K562 (cell line): Measurements from ENCODE around the gene SETMAR. TPM values are rescaled to one million over a fixed set of nuclear protein-coding genes. Genes with fewer than 3 reads are reported as not detected.

Source experiments
- CBX2 ChIP-seq: fragments of 200-600 bp; sonication (generic); IDR thresholded peaks from one replicate; pipeline ENCODE4 v1.6.1; 2012; ENCODE audit warnings: mild to moderate bottlenecking, low read length, inconsistent platforms; ENCODE audit not compliant: insufficient read depth, poor library complexity, severe bottlenecking
- CHCHD3 ChIP-seq: fragments of 250-450 bp; sonication (Bioruptor Pico); IDR thresholded peaks from 2 replicates; pipeline ENCODE4 v2.1.2; 2022; ENCODE audit warnings: mild to moderate bottlenecking
- E2F3 ChIP-seq: fragments of 250-450 bp; sonication (Bioruptor Pico); IDR thresholded peaks from 2 replicates; pipeline ENCODE4 v1.4.0; 2020; ENCODE audit warnings: mild to moderate bottlenecking
- EHMT2 ChIP-seq: fragments of 450-650 bp; IDR thresholded peaks from 2 replicates; pipeline ENCODE4 v1.6.1; 2018; ENCODE audit warnings: antibody characterized with exemption
- FOXJ2 ChIP-seq: fragments of 200-800 bp; sonication (Bioruptor generic); IDR thresholded peaks from 2 replicates; pipeline ENCODE4 v1.6.1; 2016; ENCODE audit warnings: missing genetic modification characterization, missing compliant biosample characterization
- FOXK1 ChIP-seq: sonication (generic); formaldehyde crosslinking; IDR thresholded peaks from 2 replicates; pipeline ENCODE4 v1.8.0; 2022; ENCODE audit warnings: missing genetic modification reagents, mild to moderate bottlenecking, borderline replicate concordance
- FOXK2 ChIP-seq, 2 experiments: fragments of 450-650 bp; IDR thresholded peaks in 1 of 2; conservative IDR thresholded peaks in 1 of 2; 2 replicates each; pipeline ENCODE4 v1.6.1; 2016; ENCODE audit warnings: low read depth in 2 of 2, mild to moderate bottlenecking in 1 of 2
- GATA2 ChIP-seq: sonication (generic); formaldehyde crosslinking; IDR thresholded peaks from 2 replicates; pipeline ENCODE4 v1.4.0; 2020; ENCODE audit warnings: mild to moderate bottlenecking, missing genetic modification reagents
- HDAC8 ChIP-seq: fragments of 450-650 bp; IDR thresholded peaks from 2 replicates; pipeline ENCODE4 v1.6.1; 2016; ENCODE audit warnings: mild to moderate bottlenecking, missing genetic modification characterization, moderate library complexity, missing compliant biosample characterization
- NBN ChIP-seq: fragments of 450-650 bp; IDR thresholded peaks from 2 replicates; pipeline ENCODE4 v1.6.1; 2016; ENCODE audit warnings: low read depth, mild to moderate bottlenecking
- NR4A1 ChIP-seq, 2 experiments: fragments of 250-450 bp in 1 of 2; fragments of 450-650 bp in 1 of 2; sonication (Bioruptor Pico) in 1 of 2; IDR thresholded peaks; 2 replicates each; pipeline versions ENCODE4 v1.4.0 to v1.6.1; 2016 to 2020; ENCODE audit warnings: mild to moderate bottlenecking in 2 of 2, missing compliant biosample characterization in 1 of 2, missing genetic modification characterization in 1 of 2, moderate library complexity in 1 of 2
- PHF8 ChIP-seq: fragments of 200-600 bp; sonication (generic); IDR thresholded peaks from 2 replicates; pipeline ENCODE4 v1.6.1; 2012; ENCODE audit warnings: mixed run types, mild to moderate bottlenecking, inconsistent platforms, low read length, moderate library complexity, borderline replicate concordance
- PTTG1 ChIP-seq: fragments of 450-650 bp; IDR thresholded peaks from 2 replicates; pipeline ENCODE4 v1.6.1; 2016; ENCODE audit warnings: low read depth, mild to moderate bottlenecking, missing genetic modification characterization, missing compliant biosample characterization
- SIN3B ChIP-seq: fragments of 450-650 bp; IDR thresholded peaks from 2 replicates; pipeline ENCODE4 v1.6.1; 2017; ENCODE audit warnings: low read depth, mild to moderate bottlenecking, moderate library complexity
- SLC30A9 ChIP-seq: fragments of 250-450 bp; sonication (Bioruptor Pico); IDR thresholded peaks from 2 replicates; pipeline ENCODE4 v1.8.0; 2022; ENCODE audit warnings: mild to moderate bottlenecking, moderate library complexity
- TFAM ChIP-seq: fragments of 250-450 bp; sonication (Bioruptor Pico); conservative IDR thresholded peaks from 2 replicates; pipeline ENCODE4 v1.5.0; 2021; ENCODE audit warnings: mild to moderate bottlenecking, moderate library complexity
- THRB ChIP-seq: fragments of 450-650 bp; formaldehyde crosslinking; conservative IDR thresholded peaks from 2 replicates; pipeline ENCODE4 v1.4.0; 2022; ENCODE audit warnings: mild to moderate bottlenecking, missing genetic modification characterization
- TOE1 ChIP-seq, 2 experiments: fragments of 450-650 bp in 1 of 2; sonication (generic) in 1 of 2; formaldehyde crosslinking in 1 of 2; IDR thresholded peaks; 2 replicates each; pipeline versions ENCODE4 v1.7.1 to v1.8.0; 2016 to 2022; ENCODE audit warnings: borderline replicate concordance in 2 of 2, mild to moderate bottlenecking in 2 of 2, antibody characterized with exemption in 1 of 2, inconsistent platforms in 1 of 2, low read depth in 1 of 2, missing genetic modification reagents in 1 of 2, moderate library complexity in 1 of 2
- ZBTB17 ChIP-seq: fragments of 450-650 bp; formaldehyde crosslinking; IDR thresholded peaks from 2 replicates; pipeline ENCODE4 v1.4.0; 2020; ENCODE audit warnings: mild to moderate bottlenecking
- ZBTB5 ChIP-seq: fragments of 450-650 bp; IDR thresholded peaks from 2 replicates; pipeline ENCODE4 v1.6.1; 2017; ENCODE audit warnings: antibody characterized with exemption
- ZNF551 ChIP-seq: fragments of 250-450 bp; sonication (Bioruptor Pico); IDR thresholded peaks from 2 replicates; pipeline ENCODE4 v1.5.0; 2021; ENCODE audit warnings: mild to moderate bottlenecking, moderate library complexity
- polyA plus RNA-seq, 8 experiments: library from polyadenylated mRNA; depleted of rRNA in 4 of 8; stranded (reverse) in 5 of 8; unstranded in 3 of 8; fragments of >200 nt; fragmentation: Nextera tagmentation in 2 of 8; fragmentation: Illumina TruSeq in 1 of 8; extraction: Ambion mirVana in 2 of 8; extraction: Trizol in 1 of 8; gene quantifications; 2 replicates each; pipeline versions ENCODE4 v1.2.1 to v1.2.3, GENCODE V29; 2011 to 2014; ENCODE audit warnings: inconsistent platforms in 1 of 8, missing spikeins in 1 of 8
- total RNA-seq, 7 experiments: library from RNA; depleted of rRNA in 6 of 7; stranded (reverse); fragments of >200 nt in 6 of 7; fragmentation: Illumina TruSeq in 2 of 7; extraction: Trizol in 2 of 7; gene quantifications; 2 replicates each; pipeline versions ENCODE4 v1.2.1 to v1.2.3, GENCODE V29; 2011 to 2021; ENCODE audit warnings: low replicate concordance in 1 of 7

Gene SETMAR
- total and polyA plus RNA-seq, 9 of the 15 experiments (the other 6 are each of a cell fraction or from before 2014, with no cell fraction given), result 5.5 to 25.1 (median 18.2) TPM

- no peak for TF ChIP-seq PHF8
- TF ChIP-seq GATA2 (CRISPR knock-in tag), result no peak
- no peak for TF ChIP-seq E2F3
- no peak; the same call in 1 of the 2 replicates for TF ChIP-seq FOXJ2 (tag)
- no peak for TF ChIP-seq TOE1 (IDR thresholded peaks at IDR 0.05; ENCODE audit: borderline replicate concordance)
- no peak for TF ChIP-seq TOE1 (CRISPR knock-in tag; IDR thresholded peaks at IDR 0.05; ENCODE audit: borderline replicate concordance, low read depth)
- TF ChIP-seq ZBTB17 (CRISPR knock-in tag), result no peak
- no peak for TF ChIP-seq HDAC8 (tag)
- no peak for TF ChIP-seq CHCHD3 (CRISPR knock-in tag)
- TF ChIP-seq ZNF551 (CRISPR knock-in tag), result no peak
- no peak for TF ChIP-seq SLC30A9 (CRISPR knock-in tag)
- TF ChIP-seq EHMT2, result 0 out of 2 replicates have a peak, but pooled peaks have one; percentile 49
- TF ChIP-seq SIN3B, result no peak
- 0 out of 2 replicates have a peak, but pooled peaks have one; percentile 14 for TF ChIP-seq NBN
- no peak for TF ChIP-seq CBX2
- TF ChIP-seq FOXK2 (conservative IDR thresholded peaks at IDR 0.05 in 1 of 2, IDR thresholded peaks at IDR 0.05 in 1 of 2; ENCODE audit: low read depth in 2 of 2), result no peak
- 0 out of 2 replicates have a peak, but pooled peaks have one; percentile 15 for TF ChIP-seq THRB
- TF ChIP-seq ZBTB5, result no peak
- no peak for TF ChIP-seq FOXK1 (CRISPR knock-in tag)
- TF ChIP-seq NR4A1 (CRISPR knock-in tag; IDR thresholded peaks at IDR 0.05), result no peak
- TF ChIP-seq NR4A1 (tag; IDR thresholded peaks at IDR 0.05), result no peak
- no peak for TF ChIP-seq TFAM (CRISPR knock-in tag)
- TF ChIP-seq PTTG1 (tag), result no peak
Observed at GRCh38 chr3:4351164-4351855, 48.1 kb downstream of the SETMAR start (continued).
